ENCODE measurements around the gene NKAIN1.
A peak's percentile ranks its signal among the peaks of the same experiment; 100 is the strongest.
"Not testable (repeated sequence)": the region's sequence is repeated elsewhere in the genome, so short reads cannot be mapped to it uniquely, and the experiment has no call there.

Gene NKAIN1

DNA sequence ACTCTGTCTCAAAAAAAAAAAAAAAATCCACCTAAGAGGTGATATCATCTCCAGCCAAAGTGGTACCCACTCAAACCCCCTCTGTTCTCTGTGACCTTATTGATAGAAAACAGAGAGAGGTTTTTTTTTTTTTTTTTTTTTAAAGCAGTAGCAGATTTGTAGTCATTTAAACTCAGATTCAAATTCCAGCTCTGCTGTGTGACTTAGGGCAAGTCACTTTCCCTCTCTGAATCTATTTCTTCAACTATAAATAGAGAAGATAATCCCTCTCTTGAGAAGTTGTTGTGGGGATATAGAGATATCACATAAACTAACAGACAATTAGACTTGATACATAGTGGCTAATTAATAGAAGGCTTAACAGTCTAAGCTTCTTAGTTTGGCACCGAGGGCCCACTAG, 48.4 kb downstream of the NKAIN1 start:
- DNase-seq, result no peak

DNA sequence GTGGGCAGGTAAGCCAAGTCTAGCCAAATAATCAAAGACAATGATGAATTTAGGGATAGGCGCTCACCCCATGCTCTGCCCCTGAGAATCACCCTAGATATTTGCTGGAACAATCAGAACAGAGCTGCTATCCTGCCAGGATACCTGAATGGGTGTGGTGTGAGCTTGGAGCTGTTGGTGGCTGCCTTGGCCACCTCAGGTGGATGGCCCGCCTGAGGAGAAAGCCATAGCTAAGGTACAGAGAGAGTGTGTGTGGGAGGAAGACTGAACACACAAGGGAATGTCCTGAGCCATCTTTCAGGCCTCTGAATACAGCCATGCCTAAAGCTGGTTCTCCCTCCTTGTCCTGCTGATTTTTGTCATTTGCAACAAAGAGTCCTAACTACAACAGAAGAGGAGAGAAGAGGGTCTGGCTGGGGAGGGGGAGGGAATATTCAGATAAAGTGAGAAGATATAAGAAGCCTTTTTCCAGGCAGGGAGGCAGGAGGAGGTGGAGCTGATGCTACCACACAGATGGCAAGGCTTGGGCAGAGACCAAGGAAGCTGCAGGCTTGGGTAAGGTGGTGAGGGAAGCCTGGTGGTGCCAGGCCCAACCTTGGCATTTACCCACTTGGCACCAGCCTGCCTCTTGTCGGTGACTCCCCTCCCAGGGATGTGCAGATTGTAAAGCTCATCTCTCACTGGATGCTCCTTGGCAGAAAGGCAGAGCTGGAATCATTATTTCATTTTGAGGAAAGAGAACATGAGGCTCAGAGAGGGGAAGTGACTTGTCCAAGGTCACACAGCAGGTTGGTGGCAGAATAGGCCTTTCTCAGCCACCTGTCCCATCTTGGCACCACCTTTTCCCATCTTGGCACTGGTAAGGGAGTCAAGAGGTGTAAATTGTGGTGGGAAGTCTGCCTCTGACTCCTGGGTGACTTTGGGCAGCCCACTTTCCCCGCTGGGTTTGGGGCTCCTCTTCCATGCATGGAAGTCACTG, 49.7 kb downstream of the NKAIN1 start:
- DNase-seq, result no peak

DNA sequence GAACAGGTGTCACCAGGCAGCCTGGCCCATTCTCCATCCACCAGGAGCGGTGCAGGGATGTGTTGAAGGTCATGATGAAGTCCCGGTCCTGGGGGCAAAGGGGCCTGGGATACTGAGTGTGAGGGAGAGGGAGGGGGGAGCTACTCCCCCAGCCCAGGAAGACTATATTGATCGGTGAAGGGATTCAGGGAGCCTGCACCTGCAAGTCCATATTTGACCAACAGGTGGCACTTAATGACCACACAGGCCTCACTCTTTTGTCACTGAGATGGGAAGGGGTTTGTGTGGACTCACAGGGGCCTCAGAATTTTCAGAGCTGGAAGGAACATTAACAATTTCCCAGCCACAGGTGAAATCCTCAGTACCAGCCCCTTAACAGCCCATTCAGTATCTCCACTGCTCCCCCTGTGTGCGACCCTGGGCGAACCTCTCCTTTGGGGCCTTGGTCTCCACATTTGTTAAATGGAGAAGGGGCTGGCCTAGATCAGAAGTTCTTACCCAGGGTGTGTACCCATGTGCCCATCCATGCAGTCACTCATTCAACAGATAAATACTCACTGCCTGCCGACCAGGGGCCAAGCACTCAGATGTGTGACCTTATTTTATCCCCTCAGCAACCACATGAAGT, 55.6 kb downstream of the NKAIN1 start:
- DNase-seq, result peak; percentile 58

DNA sequence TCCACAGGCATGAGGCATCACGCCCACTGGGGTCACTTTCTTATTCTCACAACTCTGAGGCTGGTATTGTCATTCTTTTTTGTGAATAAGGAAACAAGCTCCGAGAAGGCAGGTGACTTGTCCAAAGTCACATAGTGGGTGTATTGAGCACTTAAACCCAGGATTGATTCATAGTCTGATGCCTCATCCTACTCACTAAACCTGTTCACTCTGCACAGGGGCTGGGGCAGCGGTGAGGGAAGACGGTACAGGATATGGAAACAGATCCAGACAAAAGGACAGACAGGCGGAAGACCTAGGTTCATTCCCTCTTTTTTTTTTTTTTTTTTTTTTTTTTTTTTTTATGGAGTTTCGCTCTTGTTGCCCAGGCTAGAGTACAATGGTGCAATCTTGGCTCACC, 56.6 kb downstream of the NKAIN1 start:
- no peak for DNase-seq

DNA sequence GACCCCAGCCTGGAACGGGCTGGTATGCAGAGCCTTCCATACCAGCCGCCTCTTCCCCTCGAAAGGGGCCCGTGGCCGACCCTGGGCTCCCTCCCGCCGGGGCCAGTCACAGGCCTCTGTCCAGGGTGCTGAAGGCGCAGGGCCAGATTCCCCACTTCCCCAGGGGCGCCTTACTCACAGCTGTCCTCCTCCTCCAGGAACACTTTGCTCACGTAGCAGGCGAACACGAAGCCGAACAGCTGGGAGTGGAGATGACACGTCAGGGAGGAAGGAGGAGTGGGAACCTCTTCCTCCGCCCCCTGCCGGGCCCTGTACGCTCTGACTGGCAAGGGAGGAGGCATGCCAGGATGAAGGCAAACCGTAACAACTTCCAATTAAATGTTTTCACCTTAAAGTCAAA, 57.3 kb downstream of the NKAIN1 start:
- DNase-seq, result peak; percentile 90

DNA sequence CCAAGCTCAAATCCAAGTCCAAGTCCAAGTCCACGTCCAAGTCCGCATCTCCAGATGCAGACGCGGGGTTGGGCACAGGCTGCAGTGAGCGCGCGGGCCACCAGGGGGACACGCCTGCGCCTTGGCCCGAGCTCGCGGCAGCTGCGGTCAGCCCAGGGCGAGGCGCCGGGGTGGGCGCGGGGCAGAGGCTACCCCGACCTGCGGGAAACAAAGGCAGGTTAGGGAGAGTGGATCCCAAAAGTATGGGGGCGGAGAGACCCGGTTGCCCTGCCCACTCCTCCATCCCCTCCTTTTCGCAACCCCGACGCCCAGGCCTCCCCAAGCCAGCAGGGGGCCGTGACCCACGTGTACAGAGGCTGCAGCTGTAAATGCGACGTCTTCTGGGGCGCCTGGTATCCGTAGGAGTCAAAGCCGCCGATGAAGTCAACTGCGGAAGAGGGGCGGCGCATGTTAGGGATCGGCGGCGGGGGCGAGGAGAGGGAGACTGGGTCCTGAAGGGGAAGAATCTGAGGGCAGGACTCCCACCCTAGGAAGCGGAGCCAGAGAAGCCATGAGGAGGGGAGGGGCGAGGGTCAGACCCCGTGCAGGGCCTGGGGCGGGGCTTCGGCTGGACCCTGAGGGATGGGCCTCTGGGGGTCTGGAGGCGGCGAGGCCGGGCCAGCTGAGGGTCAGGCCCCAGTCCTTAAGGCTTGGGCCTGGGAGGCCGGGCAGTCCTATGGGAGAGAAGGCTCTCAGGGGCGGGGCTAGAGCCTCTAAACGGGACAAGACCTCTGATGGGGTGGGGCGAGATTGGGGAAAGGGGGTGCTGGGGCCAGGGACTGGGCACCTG, 58.0 kb downstream of the NKAIN1 start:
- DNase-seq, result peak; percentile 81

DNA sequence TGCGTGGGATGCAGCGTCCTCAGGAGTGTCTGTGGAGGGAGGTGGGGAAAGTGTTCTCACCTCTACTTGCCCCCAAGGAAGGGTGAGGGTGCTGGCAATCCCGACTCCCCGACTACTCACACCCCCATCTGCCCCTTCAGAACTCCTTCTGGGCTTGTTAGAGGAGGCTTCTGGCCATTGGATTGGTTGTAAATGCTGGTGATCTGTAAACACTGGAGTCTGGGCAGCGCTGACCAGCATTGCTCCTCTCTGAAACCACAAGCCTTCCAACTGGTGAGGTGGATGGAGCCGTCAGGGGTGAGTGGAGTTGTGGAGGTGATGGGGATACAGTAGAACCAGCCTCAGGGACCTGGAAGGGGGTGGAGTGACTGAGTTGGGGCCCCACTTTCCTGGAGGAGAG, 59.3 kb downstream of the NKAIN1 start:
- DNase-seq, result no peak

DNA sequence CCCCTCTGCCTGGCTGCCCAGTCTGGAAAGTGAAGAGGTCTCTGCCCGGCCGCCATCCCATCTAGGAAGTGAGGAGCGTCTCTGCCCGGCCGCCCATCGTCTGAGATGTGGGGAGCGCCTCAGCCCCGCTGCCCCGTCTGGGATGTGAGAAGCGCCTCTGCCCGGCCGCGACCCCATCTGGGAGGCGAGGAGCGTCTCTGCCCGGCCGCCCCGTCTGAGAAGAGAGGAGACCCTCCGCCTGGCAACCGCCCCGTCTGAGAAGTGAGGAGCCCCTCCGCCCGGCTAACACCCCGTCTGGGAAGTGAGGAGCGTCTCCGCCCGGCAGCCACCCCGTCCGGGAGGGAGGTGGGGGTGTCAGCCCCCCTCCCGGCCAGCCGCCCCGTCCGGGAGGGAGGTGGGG, 63.4 kb downstream of the NKAIN1 start:
- DNase-seq, result not testable (repeated sequence)

DNA sequence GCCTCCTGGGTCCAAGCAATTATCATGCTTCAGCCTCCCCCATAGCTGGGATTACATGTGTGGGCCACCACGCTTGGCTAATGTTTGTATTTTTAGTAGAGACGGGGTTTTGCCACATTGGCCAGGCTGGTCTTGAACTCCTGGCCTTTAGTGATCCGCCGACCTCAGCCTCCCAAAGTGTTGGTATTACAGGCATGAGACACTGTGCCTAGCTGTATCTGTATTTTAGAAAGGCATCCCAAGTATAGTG, 69.3 kb downstream of the NKAIN1 start:
- DNase-seq, result no peak

DNA sequence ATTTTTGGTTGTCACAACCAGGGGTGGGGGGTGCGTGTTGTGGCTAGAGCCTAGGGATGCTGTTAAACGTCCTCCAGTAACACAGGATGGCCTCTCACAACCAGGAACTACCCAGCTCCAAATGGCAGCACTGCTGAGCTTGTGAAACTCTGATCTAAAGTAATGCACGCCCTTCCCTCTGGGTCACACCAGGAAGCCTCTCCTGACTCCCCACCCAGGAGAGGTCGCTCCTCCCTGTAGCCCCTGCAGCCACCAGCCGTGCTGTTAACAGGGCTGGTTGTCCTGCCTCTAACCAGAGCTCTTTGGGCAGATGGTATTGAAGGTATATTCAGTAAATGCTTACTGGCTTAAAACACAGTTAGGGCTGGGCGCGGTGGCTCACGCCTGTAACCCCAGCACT, 73.2 kb downstream of the NKAIN1 start:
- DNase-seq, result no peak

DNA sequence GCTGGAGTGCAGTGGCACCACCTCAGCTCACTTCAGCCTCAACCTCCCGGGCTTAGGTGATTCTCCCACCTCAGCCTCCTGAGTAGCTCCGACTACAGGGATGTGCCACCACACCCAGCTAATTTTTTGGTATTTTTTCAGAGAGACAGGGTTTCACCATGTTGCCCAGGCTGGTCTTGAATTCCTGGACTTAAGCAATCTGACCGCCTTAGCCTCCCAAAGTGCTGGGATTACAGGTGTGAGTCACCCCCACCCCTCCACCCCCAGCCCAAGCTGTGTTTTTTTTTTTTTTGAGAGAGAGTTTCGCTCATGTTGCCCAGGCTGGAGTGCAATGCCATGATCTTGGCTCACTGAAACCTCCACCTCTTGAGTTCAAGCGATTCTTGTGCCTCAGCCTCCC, 75.4 kb downstream of the NKAIN1 start:
- DNase-seq, result no peak

DNA sequence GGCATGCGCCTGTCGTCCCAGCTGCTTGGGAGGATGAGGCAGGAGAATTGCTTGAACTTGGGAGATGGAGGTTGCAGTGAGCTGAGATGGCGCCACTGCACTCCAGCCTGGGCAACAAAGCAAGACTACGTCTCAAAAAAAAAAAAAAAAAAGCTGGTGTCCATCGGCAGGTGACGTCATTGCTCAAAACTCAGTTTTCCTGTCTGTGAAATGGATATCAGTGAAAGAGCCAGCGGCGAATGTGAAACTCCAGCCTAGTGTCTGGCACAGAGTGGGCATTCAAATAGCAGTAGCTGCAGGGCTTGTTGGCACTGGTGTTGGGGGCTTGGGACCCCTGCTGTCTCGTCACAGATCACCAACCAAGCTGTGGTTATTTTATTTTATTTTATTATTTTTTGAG, 75.8 kb downstream of the NKAIN1 start:
- no peak for DNase-seq

DNA sequence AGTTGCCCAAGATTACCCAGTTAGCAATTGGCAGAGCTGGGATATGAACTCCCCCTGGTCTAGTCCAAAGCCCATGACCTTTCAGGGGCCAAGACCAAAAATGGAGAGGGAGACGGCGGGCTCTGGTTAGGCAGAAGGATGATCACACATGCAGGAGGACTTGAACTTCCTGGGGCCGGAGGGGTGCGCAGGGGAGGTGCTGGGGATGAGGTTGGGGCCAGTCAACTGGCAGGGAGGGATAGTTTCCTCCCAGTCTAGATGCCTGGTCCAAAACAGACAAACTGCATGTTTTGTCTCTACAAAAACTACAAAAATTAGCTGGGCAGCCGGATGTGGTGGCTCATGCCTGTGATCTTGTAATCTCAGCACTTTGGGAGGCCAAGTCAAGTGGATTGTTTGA, 78.1 kb downstream of the NKAIN1 start:
- no peak for DNase-seq

DNA sequence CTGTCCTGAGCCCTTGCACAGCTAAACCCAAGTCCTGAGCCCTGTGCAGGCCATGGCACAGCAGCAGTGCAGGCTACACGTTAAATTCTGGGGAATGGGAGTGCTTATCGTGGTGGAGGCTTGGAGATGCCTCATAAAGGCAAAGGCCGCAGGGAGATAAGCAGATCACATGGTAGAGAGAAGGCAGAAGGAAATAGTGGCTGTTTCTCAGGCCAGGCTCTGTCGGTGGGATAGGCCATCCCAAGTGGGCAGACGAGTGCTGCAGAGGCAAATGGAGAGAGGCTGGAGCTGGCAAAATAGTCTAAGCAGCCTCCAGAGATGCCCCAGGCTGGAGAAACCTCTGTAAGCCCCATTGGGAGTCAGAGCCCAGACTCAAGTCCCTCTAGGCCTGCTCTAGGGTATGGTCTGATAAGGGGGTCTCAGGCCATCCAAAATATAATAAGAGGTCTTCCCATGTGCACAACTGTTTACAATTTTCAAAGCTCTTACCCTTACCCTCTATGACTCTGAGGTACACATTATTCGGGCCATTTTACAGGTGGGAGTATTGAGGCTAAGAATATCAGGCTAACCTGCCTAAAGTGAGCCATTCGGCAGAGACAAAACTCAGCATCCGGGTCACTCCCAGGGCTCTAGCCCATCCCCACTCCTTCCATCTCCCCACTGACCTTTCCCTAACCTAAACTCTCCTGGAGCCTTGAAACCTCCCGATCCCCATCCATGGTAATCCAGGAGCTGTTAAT, 79.6 kb downstream of the NKAIN1 start:
- no peak for DNase-seq

DNA sequence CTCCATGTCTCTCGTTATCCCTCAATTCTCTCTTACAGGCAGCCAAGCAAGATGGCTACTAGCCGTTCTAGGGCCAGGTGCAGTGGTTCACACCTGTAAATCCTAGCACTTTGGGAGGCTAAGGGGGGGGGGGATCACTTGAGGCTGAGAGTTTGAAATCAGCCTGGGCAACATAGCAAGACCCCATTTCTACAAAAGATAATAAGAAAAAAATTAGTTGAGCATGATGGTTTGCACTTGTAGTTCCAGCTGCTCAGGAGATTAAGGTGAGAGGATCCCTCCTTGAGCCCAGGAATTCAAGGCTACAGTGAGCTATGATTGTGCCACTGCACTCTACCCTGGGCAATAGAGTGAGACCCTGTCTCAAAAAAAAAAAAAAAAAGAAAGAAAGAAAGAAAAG, 80.4 kb downstream of the NKAIN1 start:
- DNase-seq, result no peak

DNA sequence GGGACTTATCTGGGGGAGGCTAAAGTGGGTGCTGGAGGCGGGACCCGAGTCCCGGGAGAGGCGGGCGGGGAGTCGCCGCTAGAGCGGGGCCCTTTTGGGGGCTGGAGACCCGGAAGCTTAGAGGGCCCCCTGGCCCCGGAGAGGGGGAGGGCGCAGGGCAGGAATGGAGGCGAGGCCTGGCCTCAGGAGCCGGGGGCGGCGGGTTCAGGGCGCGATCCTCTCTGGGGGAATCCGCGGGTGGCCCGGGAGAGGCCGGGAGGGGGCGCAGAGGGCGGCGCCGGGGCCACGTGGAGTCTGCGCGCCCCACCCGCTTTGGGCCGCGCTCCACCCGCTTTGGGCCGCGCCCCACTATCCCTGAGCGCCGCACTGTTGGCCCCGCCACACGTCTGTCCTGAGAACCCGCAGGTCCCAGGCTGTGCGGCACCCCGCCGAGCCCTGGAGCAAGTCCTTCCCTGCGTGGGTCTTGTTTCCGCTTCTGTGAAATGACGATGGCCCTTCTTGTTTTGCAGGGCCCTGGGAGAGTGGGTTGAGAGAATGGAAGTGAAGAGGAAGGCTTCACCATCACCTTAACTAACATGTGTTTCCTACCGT, 84.4 kb downstream of the NKAIN1 start:
- peak; percentile 80 for DNase-seq

DNA sequence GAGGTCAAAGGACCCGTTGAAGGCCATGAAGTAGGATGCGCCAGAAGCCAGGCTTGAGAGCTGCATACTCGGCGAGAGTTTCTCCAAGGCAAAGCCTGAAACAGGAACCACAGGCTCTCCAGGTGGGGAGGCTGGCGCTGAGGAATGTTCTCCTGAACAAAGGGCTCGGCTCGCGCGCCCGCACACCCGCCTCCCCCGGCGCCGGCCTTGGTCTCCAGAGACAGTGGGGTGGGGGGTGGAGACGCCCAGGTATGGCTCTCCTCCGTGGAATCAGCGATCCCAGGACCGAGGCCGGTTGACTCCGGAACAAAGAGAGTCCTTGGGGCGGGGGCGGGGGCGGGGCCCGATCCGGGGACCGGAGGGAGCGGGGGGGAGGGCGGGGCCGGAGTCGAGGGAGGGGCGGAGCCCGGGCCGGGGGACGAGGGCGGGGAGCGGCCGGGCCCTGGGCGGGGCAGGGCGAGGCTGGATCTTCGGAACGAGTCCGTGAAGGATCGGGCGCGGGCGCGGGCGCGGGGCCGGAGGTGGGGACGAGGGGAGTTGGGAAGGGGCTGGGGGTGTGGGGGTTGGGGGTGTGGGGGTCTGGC, 85.0 kb downstream of the NKAIN1 start:
- peak; percentile 89 for DNase-seq

DNA sequence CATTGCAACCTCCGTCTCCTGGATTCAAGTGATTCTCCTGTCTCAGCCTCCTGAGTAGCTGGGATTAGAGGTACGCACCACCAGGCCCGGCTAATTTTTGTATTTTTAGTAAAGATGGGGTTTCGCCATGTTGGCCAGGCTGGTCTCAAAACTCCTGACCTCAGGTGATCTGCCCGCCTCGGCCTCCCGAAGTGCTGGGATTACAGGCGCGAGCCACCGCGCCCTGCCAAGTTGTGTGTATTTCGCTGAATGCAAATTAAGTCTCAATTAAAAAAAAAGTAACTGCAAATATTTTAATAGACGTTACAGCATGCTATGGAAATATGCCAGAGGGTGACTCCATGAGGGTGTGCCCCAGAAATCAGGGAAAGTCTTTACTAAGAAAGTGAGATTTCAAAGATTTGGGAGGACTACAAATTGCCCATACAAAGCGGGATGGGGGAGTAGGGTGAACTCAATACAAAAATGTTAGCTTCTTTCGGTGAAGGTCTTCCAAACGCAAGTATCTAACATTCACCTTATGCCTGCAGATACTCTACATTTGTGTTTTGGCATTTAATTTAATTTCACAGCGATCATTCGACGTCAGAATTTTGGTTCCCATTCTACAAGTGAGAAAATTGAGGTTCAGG, 85.6 kb downstream of the NKAIN1 start:
- no peak for DNase-seq

DNA sequence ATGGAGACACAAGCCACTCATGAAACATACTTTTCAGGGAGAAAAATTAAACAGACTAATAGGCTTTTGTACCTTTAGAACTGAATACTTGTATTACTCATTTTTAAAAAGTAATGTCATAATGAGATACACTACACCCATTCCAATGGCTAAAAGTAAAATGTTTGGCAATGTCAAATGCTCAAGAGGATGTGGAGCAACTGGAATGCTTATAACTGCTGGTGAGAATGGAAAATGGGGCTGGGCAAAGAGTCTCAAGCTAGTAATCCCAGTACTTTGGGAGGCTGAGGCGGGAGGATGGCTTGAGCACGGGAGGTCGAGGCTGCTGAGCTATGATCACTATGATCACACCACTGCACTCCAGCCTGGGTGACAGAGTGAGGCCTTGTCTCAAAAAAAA, 86.3 kb downstream of the NKAIN1 start:
- DNase-seq, result no peak

DNA sequence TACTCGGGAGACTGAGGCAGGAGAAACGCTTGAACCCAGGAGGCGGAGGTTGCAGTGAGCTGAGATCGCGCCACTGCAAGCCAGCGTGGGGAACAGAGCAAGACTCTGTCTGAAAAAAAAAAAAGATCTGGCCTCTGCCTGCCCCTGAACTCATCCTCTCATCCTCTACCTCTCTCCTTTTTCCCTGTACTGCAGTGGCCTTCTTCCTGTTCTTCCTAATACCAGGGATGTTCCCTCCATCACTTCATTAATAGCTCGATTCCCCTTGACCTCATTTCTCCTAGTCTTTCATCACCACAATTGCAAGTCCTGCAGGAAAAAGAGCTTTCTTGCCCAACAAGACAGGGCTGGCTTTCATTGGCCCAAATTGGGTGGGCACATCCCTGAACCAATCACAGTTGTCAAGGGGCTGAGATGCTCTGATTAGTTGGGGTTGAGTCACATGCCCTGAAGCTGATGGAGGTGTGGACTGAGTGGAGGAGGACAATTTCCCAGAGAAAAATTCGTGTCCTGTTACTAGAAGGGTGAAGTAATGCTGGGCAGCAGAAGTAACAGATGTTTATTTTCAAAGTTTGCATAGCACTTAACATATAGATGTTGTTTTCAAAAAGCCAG, 87.4 kb downstream of the NKAIN1 start:
- no peak for DNase-seq

DNA sequence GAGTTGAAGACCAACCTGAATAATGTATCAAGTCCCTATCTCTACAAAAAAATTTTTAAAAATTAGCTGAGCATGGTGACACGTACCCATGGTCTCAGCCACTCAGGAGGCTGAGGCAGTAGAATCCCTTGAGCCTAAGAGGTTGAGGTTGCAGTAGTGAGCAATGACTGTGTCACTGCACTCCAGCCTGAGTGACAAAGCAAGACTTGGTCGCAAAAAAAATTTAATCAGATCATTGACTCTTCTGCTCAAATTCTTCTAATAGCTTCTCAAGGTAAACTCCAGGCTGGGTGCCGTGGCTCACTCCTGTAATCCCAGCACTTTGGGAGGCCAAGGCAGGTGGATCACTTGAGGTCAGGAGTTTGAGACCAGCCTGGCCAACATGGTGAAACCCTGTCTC, 88.3 kb downstream of the NKAIN1 start:
- DNase-seq, result no peak

Measured in right forelimb (tissue), 1 donor.